ENCODE data around the gene ABCB8. TPM values are rescaled to one million over a fixed set of nuclear protein-coding genes. Genes with fewer than 3 reads are reported as not detected.

The ABCB8 gene
- total and polyA plus RNA-seq, 9 of the 15 experiments (the other 6 are each of a cell fraction or from before 2014, with no cell fraction given), result 7.6 to 106 (median 36.3) TPM

DNA sequence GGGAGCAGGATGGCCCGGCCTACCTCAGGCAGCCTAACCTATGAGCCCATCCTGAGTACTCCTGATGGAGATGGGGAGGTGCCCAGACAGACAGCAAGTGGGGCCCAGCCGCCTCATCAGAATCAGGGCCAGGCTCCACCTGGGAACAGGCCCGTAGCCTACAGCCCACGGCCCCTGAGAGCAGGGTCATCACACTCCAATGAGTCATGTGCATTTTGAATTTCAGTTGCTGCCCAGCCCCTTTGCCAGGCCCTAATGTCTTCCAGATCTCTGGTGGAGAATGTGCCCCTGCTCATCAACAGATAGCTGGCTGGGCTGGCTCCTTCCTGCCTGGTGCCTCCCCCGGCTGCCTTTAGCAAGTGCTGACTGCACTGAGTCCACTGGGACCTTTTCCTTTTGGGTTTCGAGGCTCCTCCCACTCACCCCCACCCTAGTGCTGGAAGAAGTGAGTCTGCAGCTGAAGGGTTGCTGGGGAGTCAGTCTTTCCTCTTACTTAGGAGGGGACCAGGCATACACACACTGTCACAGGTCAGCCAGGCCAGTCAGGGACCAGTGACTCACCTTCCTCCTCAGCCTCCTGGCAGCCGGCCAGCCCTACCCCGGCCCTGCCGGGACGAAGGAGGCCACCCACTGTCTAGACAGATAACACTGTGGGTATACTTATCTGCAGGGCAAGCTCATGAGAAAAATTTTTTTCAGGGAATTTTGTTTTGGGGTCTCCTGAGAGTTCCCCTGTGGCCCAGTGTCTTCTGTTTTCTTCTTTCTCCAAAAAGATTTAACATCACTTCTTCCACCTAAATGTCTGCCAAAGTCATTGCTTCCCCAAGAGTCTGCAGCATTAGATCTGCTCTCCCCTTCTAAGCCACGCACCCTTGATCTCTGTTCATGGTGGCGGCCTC lies 10.9 kb downstream of the ABCB8 start (continued):
- TF ChIP-seq RBM39 (optimal IDR thresholded peaks at IDR 0.05; ENCODE audit: low read depth, low read length), result no peak
- TF ChIP-seq MAFK (IDR thresholded peaks at IDR 0.05; ENCODE audit: low read length), result peak; percentile 9; the same call in 1 of the 2 replicates
- TF ChIP-seq TAF15 (IDR thresholded peaks at IDR 0.05; ENCODE audit: low read depth, low read length), result no peak
- TF ChIP-seq FOXJ3 (CRISPR knock-in tag; IDR thresholded peaks at IDR 0.05), result no peak
- no peak for TF ChIP-seq ZNF274 (IDR thresholded peaks at IDR 0.05; ENCODE audit: borderline replicate concordance, low read depth, low read length)
- TF ChIP-seq, protein P1, sequence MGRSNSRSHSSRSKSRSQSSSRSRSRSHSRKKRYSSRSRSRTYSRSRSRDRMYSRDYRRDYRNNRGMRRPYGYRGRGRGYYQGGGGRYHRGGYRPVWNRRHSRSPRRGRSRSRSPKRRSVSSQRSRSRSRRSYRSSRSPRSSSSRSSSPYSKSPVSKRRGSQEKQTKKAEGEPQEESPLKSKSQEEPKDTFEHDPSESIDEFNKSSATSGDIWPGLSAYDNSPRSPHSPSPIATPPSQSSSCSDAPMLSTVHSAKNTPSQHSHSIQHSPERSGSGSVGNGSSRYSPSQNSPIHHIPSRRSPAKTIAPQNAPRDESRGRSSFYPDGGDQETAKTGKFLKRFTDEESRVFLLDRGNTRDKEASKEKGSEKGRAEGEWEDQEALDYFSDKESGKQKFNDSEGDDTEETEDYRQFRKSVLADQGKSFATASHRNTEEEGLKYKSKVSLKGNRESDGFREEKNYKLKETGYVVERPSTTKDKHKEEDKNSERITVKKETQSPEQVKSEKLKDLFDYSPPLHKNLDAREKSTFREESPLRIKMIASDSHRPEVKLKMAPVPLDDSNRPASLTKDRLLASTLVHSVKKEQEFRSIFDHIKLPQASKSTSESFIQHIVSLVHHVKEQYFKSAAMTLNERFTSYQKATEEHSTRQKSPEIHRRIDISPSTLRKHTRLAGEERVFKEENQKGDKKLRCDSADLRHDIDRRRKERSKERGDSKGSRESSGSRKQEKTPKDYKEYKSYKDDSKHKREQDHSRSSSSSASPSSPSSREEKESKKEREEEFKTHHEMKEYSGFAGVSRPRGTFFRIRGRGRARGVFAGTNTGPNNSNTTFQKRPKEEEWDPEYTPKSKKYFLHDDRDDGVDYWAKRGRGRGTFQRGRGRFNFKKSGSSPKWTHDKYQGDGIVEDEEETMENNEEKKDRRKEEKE (IDR thresholded peaks at IDR 0.05; ENCODE audit: borderline replicate concordance in 1 of 2, control insufficient read depth in 1 of 2, low read depth in 2 of 2, low read length in 1 of 2), result 0 out of 4 replicates have a peak, but pooled peaks of 1 of the 2 experiments have one; percentile 63
- TF ChIP-seq HNRNPH1 (optimal IDR thresholded peaks at IDR 0.05; ENCODE audit: low read depth, low read length), result no peak
- TF ChIP-seq ZNF830 (CRISPR knock-in tag; IDR thresholded peaks at IDR 0.05), result no peak
- TF ChIP-seq, protein P2, sequence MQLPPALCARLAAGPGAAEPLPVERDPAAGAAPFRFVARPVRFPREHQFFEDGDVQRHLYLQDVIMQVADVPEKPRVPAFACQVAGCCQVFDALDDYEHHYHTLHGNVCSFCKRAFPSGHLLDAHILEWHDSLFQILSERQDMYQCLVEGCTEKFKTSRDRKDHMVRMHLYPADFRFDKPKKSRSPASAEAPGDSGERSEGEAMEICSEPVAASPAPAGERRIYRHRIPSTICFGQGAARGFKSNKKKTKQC (CRISPR knock-in tag; IDR thresholded peaks at IDR 0.05), result no peak
- TF ChIP-seq, protein P3, sequence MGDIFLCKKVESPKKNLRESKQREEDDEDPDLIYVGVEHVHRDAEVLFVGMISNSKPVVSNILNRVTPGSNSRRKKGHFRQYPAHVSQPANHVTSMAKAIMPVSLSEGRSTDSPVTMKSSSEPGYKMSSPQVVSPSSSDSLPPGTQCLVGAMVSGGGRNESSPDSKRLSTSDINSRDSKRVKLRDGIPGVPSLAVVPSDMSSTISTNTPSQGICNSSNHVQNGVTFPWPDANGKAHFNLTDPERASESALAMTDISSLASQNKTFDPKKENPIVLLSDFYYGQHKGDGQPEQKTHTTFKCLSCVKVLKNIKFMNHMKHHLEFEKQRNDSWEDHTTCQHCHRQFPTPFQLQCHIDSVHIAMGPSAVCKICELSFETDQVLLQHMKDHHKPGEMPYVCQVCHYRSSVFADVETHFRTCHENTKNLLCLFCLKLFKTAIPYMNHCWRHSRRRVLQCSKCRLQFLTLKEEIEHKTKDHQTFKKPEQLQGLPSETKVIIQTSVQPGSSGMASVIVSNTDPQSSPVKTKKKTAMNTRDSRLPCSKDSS (IDR thresholded peaks at IDR 0.05; ENCODE audit: low read depth, partially characterized antibody), result no peak
- no peak for TF ChIP-seq DLX4 (CRISPR knock-in tag; IDR thresholded peaks at IDR 0.05)
- TF ChIP-seq TCFL5 (CRISPR knock-in tag; conservative IDR thresholded peaks at IDR 0.05), result no peak
- no peak for TF ChIP-seq ZNF75A (CRISPR knock-in tag; IDR thresholded peaks at IDR 0.05)
- TF ChIP-seq ZNF311 (CRISPR knock-in tag; IDR thresholded peaks at IDR 0.05), result no peak
- TF ChIP-seq, protein P4, sequence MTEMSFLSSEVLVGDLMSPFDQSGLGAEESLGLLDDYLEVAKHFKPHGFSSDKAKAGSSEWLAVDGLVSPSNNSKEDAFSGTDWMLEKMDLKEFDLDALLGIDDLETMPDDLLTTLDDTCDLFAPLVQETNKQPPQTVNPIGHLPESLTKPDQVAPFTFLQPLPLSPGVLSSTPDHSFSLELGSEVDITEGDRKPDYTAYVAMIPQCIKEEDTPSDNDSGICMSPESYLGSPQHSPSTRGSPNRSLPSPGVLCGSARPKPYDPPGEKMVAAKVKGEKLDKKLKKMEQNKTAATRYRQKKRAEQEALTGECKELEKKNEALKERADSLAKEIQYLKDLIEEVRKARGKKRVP (CRISPR knock-in tag; IDR thresholded peaks at IDR 0.05), result no peak
- no peak for TF ChIP-seq MCM3 (IDR thresholded peaks at IDR 0.05)
- TF ChIP-seq SFPQ (IDR thresholded peaks at IDR 0.05; ENCODE audit: low read depth, low read length), result no peak
- TF ChIP-seq NFIX (CRISPR knock-in tag; IDR thresholded peaks at IDR 0.05; ENCODE audit: low read depth), result peak; percentile 85

All from K562 (cell line).